Adrenal gland (tissue), 12 donors: ENCODE measurements around the gene STAT5B. TPM values are rescaled to one million over a fixed set of nuclear protein-coding genes. Genes with fewer than 3 reads are reported as not detected.

ENCODE experiments used
- DNase-seq, 7 donors: peaks; one replicate each; pipeline ENCODE4 v3.0.0-alpha.2; 2019 to 2020
- H3K27ac ChIP-seq, 5 donors: fragments of 200-600 bp; sonication (generic) in 4 of 5; 1 replicate in 3 of 5; 2 replicates in 2 of 5; pipeline versions ENCODE4 v1.5.1 to v1.8.0; 2016 to 2020; ENCODE audit warnings: mild to moderate bottlenecking in 1 of 5
- H3K27me3 ChIP-seq: fragments of 200-600 bp; 2 replicates; pipeline ENCODE4 v1.8.0; 2021
- H3K36me3 ChIP-seq, 2 donors: fragments of 200-600 bp; replicated peaks in 1 of 2; 1 replicate in 1 of 2; 2 replicates in 1 of 2; pipeline versions ENCODE4 v1.5.1 to v1.8.0; 2018 to 2022
- H3K4me1 ChIP-seq, 2 donors: fragments of 200-600 bp; replicated peaks in 1 of 2; 1 replicate in 1 of 2; 2 replicates in 1 of 2; pipeline versions ENCODE4 v1.5.1 to v1.8.0; 2018 to 2021
- H3K4me3 ChIP-seq, 4 donors: fragments of 200-600 bp; sonication (generic) in 3 of 4; one replicate each; pipeline ENCODE4 v1.5.1; 2016 to 2018
- H3K9me3 ChIP-seq, 3 donors: fragments of 200-600 bp; sonication (generic) in 1 of 3; replicated peaks in 1 of 3; 1 replicate in 2 of 3; 2 replicates in 1 of 3; pipeline versions ENCODE4 v1.5.1 to v1.8.0; 2016 to 2021
- CTCF ChIP-seq, 6 experiments: fragments of 450-650 bp in 4 of 6; fragments of 200-600 bp in 2 of 6; sonication (generic) in 1 of 6; IDR thresholded peaks; 1 replicate in 5 of 6; 2 replicates in 1 of 6; pipeline versions ENCODE4 v1.5.1 to v1.8.0; 2016 to 2021; ENCODE audit warnings: antibody characterized with exemption in 6 of 6, mild to moderate bottlenecking in 2 of 6, moderate library complexity in 1 of 6
- POLR2A ChIP-seq, 2 donors: fragments of 450-650 bp; IDR thresholded peaks; one replicate each; pipeline ENCODE4 v1.6.1; 2017; ENCODE audit warnings: antibody characterized with exemption in 2 of 2, mild to moderate bottlenecking in 2 of 2, moderate library complexity in 1 of 2
- WGBS, 4 donors: extraction: QIAGEN DNeasy Blood & Tissue Kit in 2 of 4; methylation state at CpG; one replicate each; pipeline versions ENCODE4 v1.1.5 to v1.1.7; 2013 to 2017; 5-methylcytosine and 5-hydroxymethylcytosine counted together
- intact Hi-C, 2 donors: fragments of 100-400 bp; cut with DNase I; formaldehyde crosslinking; loops; one replicate each; pipeline versions ENCODE4 v1.14.1 to v1.15.0; 2022 to 2023
- polyA plus RNA-seq, 3 donors: library from polyadenylated mRNA; stranded (reverse); fragments of 200-250 nt in 2 of 3; fragments of 350-450 nt in 1 of 3; fragmentation: Illumina TruSeq in 1 of 3; extraction: RNeasy Lipid Tissue Mini Kit (QIAGEN cat#74804) in 1 of 3; gene quantifications; one replicate each; pipeline ENCODE4 v1.2.3, GENCODE V29; 2013 to 2014
- total RNA-seq, 9 donors: library from RNA; depleted of rRNA in 4 of 9; stranded (reverse); fragments of >200 nt in 4 of 9; fragments of 120-200 nt in 1 of 9; fragmentation: NEBNext Ultra II Directional in 1 of 9; extraction: Animal tissue kit (Norgen Biotek cat#: 25700) in 1 of 9; gene quantifications; one replicate each; pipeline versions ENCODE4 v1.1.0 to v1.2.4, GENCODE V29; 2013 to 2023
- donor health status: healthy with polysubstance abuse.
- donor health status: Bipolar disorder and iron deficiency.
- donor health status: DM: yes; HTN: yes; CAD: no.
- donor health status: DM: no; HTN: no; CAD: no.
- donor health status: DM: no; HTN: no; CAD: no.
- donor health status: DM: yes; HTN: yes; CAD: no.

Gene STAT5B
- total and polyA plus RNA-seq, 12 donors, result 30.3 to 128 (median 101) TPM

- H3K27ac ChIP-seq, result peak overlapping the region; percentile 78 to 92 (median 88)
- H3K36me3 ChIP-seq, result peaks cover 0 to 43% of the 10 kb centered on the region in 2 donors
- no peaks in the 10 kb centered on the region for H3K27me3 ChIP-seq
- peaks cover 8 to 33% of the 10 kb centered on the region in 2 donors for H3K4me1 ChIP-seq
- H3K4me3 ChIP-seq, result no peak overlapping the region
- 29 to 41% (median 35%) methylated on average over 14 of the region's 14 CpGs for WGBS, 4 donors
- H3K9me3 ChIP-seq, result no peaks in the 10 kb centered on the region
- peak; percentile 83 to 95 (median 93) for DNase-seq
- TF ChIP-seq CTCF (IDR thresholded peaks at IDR 0.05) (peak in 1 of 6 experiments; percentile 12), POLR2A (IDR thresholded peaks at IDR 0.05) (peak in 1 of 2 donors; percentile 76)
- intact Hi-C loops, result loop anchor here in 1 of 2 donors (10.0 kb wide), 1 partner anchor 104 kb away; no protein-coding TSS in a partner anchor
These were observed 75.3 kb downstream of the STAT5B start for GRCh38 chr17:42200706-42201457.

DNA sequence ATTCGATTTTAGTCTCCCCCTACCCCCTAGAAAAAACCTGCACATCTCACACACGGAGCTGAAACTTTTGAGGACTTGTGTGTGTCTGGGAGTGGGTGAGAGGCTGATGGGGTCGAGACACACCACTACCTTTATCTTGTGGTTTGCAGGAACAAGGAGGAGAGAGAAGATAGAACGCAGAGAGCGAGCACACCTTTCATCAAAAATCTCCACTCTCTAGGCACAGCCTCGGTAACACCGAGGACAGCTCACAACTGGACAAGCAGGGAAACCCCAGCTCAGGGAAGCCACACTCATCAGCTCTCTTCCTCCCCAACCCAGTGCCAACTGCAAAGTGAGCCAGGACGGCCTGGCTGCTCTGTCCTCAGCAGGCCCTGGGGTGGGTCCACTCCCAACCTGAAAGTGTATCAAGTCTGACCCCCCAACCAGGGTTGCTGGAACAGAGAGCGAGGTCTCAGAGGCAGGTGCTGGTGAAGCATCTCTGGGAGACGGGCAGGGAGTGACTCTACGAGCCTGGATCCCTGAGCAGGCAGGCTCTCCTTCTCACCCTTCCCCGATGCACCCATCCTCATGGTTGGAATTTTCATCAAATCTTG is 76.7 kb downstream of the STAT5B start:
- Histone ChIP-seq H3K27me3 (no peaks in the 10 kb centered on the region), H3K4me1 (peaks cover 11 to 36% of the 10 kb centered on the region in 2 donors), H3K36me3 (peaks cover 0 to 31% of the 10 kb centered on the region in 2 donors), H3K27ac (peak overlapping the region in 4 of 5 donors; percentile 80 to 91 (median 88)), H3K9me3 (no peaks in the 10 kb centered on the region), H3K4me3 (no peak overlapping the region)
- DNase-seq, result peak in 2 of 7 donors; percentile 26 to 34
- 71 to 74% (median 72%) methylated on average over 10 to 12 of the region's 12 CpGs for WGBS, 4 donors
- intact Hi-C loops, result loop anchor here in 1 of 2 donors (10.0 kb wide), 1 partner anchor 105 kb away; no protein-coding TSS in a partner anchor
- TF ChIP-seq CTCF (IDR thresholded peaks at IDR 0.05) (no peak), POLR2A (IDR thresholded peaks at IDR 0.05) (no peak)

GRCh38 chr17:42198897-42199296 is 77.3 kb downstream of the STAT5B start:
- no peak overlapping the region for H3K4me3 ChIP-seq
- no peaks in the 10 kb centered on the region for H3K27me3 ChIP-seq
- H3K27ac ChIP-seq, result peak overlapping the region; percentile 68 to 91 (median 87)
- peaks cover 0 to 25% of the 10 kb centered on the region in 2 donors for H3K36me3 ChIP-seq
- intact Hi-C loops, result no loop called here
- 28 to 38% (median 33%) methylated on average over 3 to 4 of the region's 4 CpGs for WGBS, 4 donors
- H3K9me3 ChIP-seq, result no peaks in the 10 kb centered on the region
- peaks cover 14 to 38% of the 10 kb centered on the region in 2 donors for H3K4me1 ChIP-seq
- peak in 1 of 2 donors; percentile 9 for TF ChIP-seq POLR2A (IDR thresholded peaks at IDR 0.05)
- TF ChIP-seq CTCF (IDR thresholded peaks at IDR 0.05), result no peak
- DNase-seq, result peak; percentile 56 to 84 (median 77)

- H3K4me1 ChIP-seq, result peaks cover 26 to 51% of the 10 kb centered on the region in 2 donors
- H3K4me3 ChIP-seq, result no peak overlapping the region
- H3K27ac ChIP-seq, result peak overlapping the region in 1 of 5 donors; percentile 91
- no peaks in the 10 kb centered on the region for H3K9me3 ChIP-seq
- H3K27me3 ChIP-seq, result no peaks in the 10 kb centered on the region
- peaks cover 0 to 14% of the 10 kb centered on the region in 2 donors for H3K36me3 ChIP-seq
- 94 to 98% (median 95%) methylated on average over 8 of the region's 8 CpGs for WGBS, 4 donors
- intact Hi-C loops, result no loop called here
- no peak for DNase-seq
- TF ChIP-seq POLR2A (IDR thresholded peaks at IDR 0.05) (no peak), CTCF (IDR thresholded peaks at IDR 0.05) (no peak)
These were observed 78.5 kb downstream of the STAT5B start for GRCh38 chr17:42197564-42198156.
